Stimulated activated CD4-positive, alpha-beta T cell treated with anti-CD3 and anti-CD28 coated beads, Interleukin-1b, Interleukin-23, amount 100 ng/mL, for 48 hours (primary cell): Measurements from ENCODE around the gene RTL5.
A peak's percentile ranks its signal among the peaks of the same experiment; 100 is the strongest.

Experiments used
- DNase-seq: peaks from one replicate; pipeline ENCODE4 v3.0.0-alpha.2; 2020

Gene RTL5

GRCh38 chrX:72129661-72130060 lies 2.1 kb downstream of the RTL5 start:
- DNase-seq = no peak

- DNase-seq = no peak
Measured at GRCh38 chrX:72128881-72129280, 2.8 kb downstream of the RTL5 start.

GRCh38 chrX:72128183-72128834 lies 3.4 kb downstream of the RTL5 start:
- DNase-seq = no peak

- DNase-seq = no peak
Measured at GRCh38 chrX:72127332-72127731, 4.4 kb downstream of the RTL5 start.

GRCh38 chrX:72126539-72127140 lies 5.1 kb downstream of the RTL5 start:
- DNase-seq = peak; percentile 77

GRCh38 chrX:72126048-72126415 lies 5.7 kb downstream of the RTL5 start:
- no peak for DNase-seq

- no peak for DNase-seq
Measured at GRCh38 chrX:72125331-72126047, 6.2 kb downstream of the RTL5 start.

- no peak for DNase-seq
Measured at GRCh38 chrX:72124540-72125201, 7.0 kb downstream of the RTL5 start.

- DNase-seq = no peak
Measured at GRCh38 chrX:72123471-72124185, 8.1 kb downstream of the RTL5 start.

- no peak for DNase-seq
Measured at GRCh38 chrX:72122621-72123337, 8.9 kb downstream of the RTL5 start.

- DNase-seq = no peak
Measured at GRCh38 chrX:72121383-72121782, 10.3 kb downstream of the RTL5 start.

GRCh38 chrX:72120837-72121236 lies 10.9 kb downstream of the RTL5 start:
- DNase-seq = no peak

- no peak for DNase-seq
Measured at GRCh38 chrX:72117636-72118210, 14.0 kb downstream of the RTL5 start.

GRCh38 chrX:72115380-72115779 lies 16.3 kb downstream of the RTL5 start:
- no peak for DNase-seq

GRCh38 chrX:72114807-72115206 lies 16.9 kb downstream of the RTL5 start:
- no peak for DNase-seq

- no peak for DNase-seq
Measured at GRCh38 chrX:72114306-72114705, 17.4 kb downstream of the RTL5 start.

- DNase-seq = no peak
Measured at GRCh38 chrX:72113461-72113860, 18.3 kb downstream of the RTL5 start.

GRCh38 chrX:72110876-72111708 lies 20.6 kb downstream of the RTL5 start:
- no peak for DNase-seq

GRCh38 chrX:72110051-72110875 lies 21.5 kb downstream of the RTL5 start:
- DNase-seq = no peak

GRCh38 chrX:72108666-72109065 lies 23.0 kb downstream of the RTL5 start:
- no peak for DNase-seq
